Measurements from ENCODE around the gene THBS4.

The THBS4 gene

DNA sequence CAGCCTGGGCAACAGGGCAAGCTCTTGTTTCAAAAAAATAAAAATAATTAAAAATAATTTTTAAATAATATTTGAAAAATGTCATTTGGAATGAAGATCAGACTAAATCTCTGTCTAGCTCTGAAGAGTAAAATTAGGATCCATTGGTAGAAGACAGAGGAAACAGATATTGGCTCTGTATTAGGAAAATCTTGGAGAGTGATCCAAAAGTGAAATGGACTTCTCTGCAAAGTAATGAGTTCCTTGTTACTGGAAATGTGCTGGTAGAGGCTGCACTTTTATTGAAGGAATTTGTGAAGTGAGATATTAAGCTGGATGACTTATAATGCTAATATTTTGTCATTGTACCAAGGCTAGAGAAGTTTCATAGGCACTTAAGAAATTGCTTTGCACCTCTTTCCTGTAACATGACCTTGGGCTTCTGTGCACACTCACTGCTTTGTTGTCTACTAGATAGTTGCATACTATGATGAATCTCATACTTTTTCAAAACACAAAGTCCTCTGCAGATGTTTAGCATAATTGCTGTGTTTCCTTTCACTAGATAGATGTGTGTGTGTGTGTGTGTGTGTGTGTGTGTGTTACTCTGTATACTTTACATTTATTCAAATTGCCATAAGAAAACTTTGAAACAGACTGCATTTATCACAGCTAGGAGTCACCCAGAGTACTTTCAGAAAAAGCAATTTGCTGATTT, 13.1 kb downstream of the THBS4 start:
- Histone ChIP-seq H3K4me3 (ENCODE audit: low read length) (no peak overlapping the region), H3K27me3 (ENCODE audit: insufficient read depth, low read length) (no peaks in the 10 kb centered on the region)

DNA sequence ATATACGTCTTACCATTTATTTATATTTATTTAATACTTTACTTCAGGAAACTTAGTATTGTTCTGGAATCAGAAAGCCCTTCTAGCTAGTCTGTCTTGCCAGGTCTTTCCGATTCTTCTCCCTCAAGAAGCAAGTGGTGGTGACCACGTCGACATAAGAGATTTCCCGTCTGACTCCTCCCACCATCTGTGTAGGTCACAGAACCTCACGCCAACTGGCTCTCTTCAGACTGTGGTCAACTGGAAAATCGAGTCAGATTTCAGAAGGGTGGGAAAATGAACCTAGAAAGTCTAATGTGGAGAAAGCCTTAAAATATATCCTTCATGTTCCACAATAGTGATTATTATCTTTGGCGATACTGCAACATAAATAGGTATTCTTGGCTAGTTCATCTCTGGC, 17.3 kb downstream of the THBS4 start:
- 94% methylated on average over 8 of the region's 8 CpGs for WGBS

More for the DNA sequence above, 13.1 kb downstream of the THBS4 start:
- H3K9ac ChIP-seq (ENCODE audit: low read depth, low read length), result no peak overlapping the region
- no peak overlapping the region for H3K27ac ChIP-seq (ENCODE audit: low read depth, low read length)
- no peaks in the 10 kb centered on the region for H3K9me3 ChIP-seq (ENCODE audit: insufficient read depth, low read depth, low read length)
- H3K4me1 ChIP-seq (ENCODE audit: insufficient read depth, low read length), result no peaks in the 10 kb centered on the region
- no peaks in the 10 kb centered on the region for H3K36me3 ChIP-seq (ENCODE audit: insufficient read depth, low read length)

DNA sequence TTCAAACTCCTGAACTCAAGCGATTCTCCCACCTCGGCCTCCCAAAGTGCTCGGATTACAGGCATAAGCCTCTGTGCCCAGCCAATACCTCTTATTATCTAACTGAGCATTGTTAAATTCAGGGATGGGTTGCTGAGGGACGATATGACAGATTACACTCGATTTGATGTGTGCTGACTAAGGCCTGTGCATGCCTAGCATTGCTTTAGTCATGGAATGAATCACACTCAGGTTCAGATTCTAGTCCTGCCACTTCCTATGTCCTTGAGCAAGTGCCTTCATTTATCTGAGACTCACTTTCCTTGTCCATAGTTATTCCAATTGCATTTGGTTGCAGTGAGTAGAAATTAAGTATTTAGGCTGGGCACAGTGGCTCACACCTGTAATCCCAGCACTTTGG, 19.5 kb downstream of the THBS4 start:
- no peaks in the 10 kb centered on the region for H3K9me3 ChIP-seq (ENCODE audit: insufficient read depth, low read depth, low read length)
- no peaks in the 10 kb centered on the region for H3K36me3 ChIP-seq (ENCODE audit: insufficient read depth, low read length)
- peaks cover 3% of the 10 kb centered on the region; the same call in 1 of the 2 replicates for H3K4me1 ChIP-seq (ENCODE audit: insufficient read depth, low read length)
- no peak overlapping the region for H3K27ac ChIP-seq (ENCODE audit: low read depth, low read length)
- H3K9ac ChIP-seq (ENCODE audit: low read depth, low read length), result no peak overlapping the region
- H3K4me3 ChIP-seq (ENCODE audit: low read length), result no peak overlapping the region
- WGBS, result 94% methylated on average over 5 of the region's 5 CpGs
- H3K27me3 ChIP-seq (ENCODE audit: insufficient read depth, low read length), result no peaks in the 10 kb centered on the region

More for the DNA sequence above, 17.3 kb downstream of the THBS4 start:
- Histone ChIP-seq H3K36me3 (ENCODE audit: insufficient read depth, low read length) (no peaks in the 10 kb centered on the region), H3K4me1 (ENCODE audit: insufficient read depth, low read length) (peaks cover 3% of the 10 kb centered on the region; the same call in 1 of the 2 replicates), H3K4me3 (ENCODE audit: low read length) (no peak overlapping the region), H3K27ac (ENCODE audit: low read depth, low read length) (no peak overlapping the region), H3K9ac (ENCODE audit: low read depth, low read length) (no peak overlapping the region), H3K27me3 (ENCODE audit: insufficient read depth, low read length) (no peaks in the 10 kb centered on the region), H3K9me3 (ENCODE audit: insufficient read depth, low read depth, low read length) (no peaks in the 10 kb centered on the region)

DNA sequence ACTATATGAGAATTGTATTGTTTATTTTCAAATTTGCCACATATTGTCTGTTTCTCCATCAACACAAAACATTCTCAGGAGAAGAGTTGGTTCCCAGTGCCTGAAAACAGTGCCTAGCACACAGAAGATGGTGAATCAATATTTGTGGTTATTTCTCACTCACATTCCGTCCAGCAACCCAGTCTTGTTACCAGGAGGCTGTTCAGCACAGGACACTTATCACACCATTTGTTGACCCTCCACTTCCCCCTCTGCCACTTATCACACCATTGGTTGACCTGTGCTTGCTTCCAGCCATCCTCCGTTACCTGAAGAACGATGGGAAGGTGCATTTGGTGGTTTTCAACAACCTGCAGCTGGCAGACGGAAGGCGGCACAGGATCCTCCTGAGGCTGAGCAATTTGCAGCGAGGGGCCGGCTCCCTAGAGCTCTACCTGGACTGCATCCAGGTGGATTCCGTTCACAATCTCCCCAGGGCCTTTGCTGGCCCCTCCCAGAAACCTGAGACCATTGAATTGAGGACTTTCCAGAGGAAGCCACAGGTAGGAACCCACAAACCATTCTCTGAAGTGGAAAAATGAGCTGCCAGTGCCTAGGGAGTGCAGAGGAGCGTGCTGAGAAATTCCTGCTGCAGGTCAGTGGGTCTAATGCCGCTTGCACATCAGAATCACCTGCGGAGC, 20.5 kb downstream of the THBS4 start:
- Histone ChIP-seq H3K9ac (ENCODE audit: low read depth, low read length) (no peak overlapping the region), H3K4me1 (ENCODE audit: insufficient read depth, low read length) (peaks cover 3% of the 10 kb centered on the region; the same call in 1 of the 2 replicates), H3K27me3 (ENCODE audit: insufficient read depth, low read length) (no peaks in the 10 kb centered on the region), H3K4me3 (ENCODE audit: low read length) (no peak overlapping the region), H3K9me3 (ENCODE audit: insufficient read depth, low read depth, low read length) (no peaks in the 10 kb centered on the region), H3K36me3 (ENCODE audit: insufficient read depth, low read length) (no peaks in the 10 kb centered on the region), H3K27ac (ENCODE audit: low read depth, low read length) (no peak overlapping the region)
- 82% methylated on average over 11 of the region's 11 CpGs for WGBS

DNA sequence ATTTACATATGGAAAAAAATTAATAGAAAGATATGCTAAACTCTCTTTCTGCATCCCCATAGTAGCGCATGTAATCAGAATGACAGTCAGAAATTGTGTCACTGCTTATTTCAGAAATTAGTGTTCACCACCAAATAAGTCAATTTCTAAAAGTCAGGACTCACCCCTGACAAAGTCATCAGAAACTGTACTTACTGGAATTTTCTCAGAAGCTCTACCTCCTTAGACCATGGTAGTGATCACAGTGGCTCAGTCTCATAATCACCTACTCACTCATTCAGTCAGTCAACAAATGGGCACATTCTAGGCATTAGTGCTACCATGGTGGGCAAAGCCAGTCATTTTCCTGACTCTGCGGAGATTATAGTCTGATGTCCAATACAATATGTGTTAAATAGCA, 22.0 kb downstream of the THBS4 start:
- 88% methylated on average over 2 of the region's 2 CpGs for WGBS
- no peaks in the 10 kb centered on the region for H3K27me3 ChIP-seq (ENCODE audit: insufficient read depth, low read length)
- no peak overlapping the region for H3K9ac ChIP-seq (ENCODE audit: low read depth, low read length)
- no peaks in the 10 kb centered on the region for H3K9me3 ChIP-seq (ENCODE audit: insufficient read depth, low read depth, low read length)
- no peak overlapping the region for H3K27ac ChIP-seq (ENCODE audit: low read depth, low read length)
- no peaks in the 10 kb centered on the region for H3K36me3 ChIP-seq (ENCODE audit: insufficient read depth, low read length)
- peaks cover 3% of the 10 kb centered on the region; the same call in 1 of the 2 replicates for H3K4me1 ChIP-seq (ENCODE audit: insufficient read depth, low read length)
- H3K4me3 ChIP-seq (ENCODE audit: low read length), result no peak overlapping the region

DNA sequence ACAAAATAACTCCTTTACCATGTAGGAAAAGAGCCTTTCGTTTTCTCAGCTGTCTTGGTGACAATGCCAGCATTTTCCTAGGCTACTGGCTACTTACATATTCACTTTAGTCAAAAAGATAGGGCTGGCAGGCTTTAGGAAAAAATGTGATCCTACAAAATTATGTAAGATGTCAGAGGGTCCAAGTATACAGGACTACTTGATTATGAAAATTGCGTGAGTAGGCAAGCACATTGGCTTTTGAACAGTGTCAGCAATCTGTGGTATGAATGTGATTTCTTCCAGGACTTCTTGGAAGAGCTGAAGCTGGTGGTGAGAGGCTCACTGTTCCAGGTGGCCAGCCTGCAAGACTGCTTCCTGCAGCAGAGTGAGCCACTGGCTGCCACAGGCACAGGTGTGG, 22.8 kb downstream of the THBS4 start:
- no peaks in the 10 kb centered on the region for H3K9me3 ChIP-seq (ENCODE audit: insufficient read depth, low read depth, low read length)
- peaks cover 3% of the 10 kb centered on the region; the same call in 1 of the 2 replicates for H3K4me1 ChIP-seq (ENCODE audit: insufficient read depth, low read length)
- H3K9ac ChIP-seq (ENCODE audit: low read depth, low read length), result no peak overlapping the region
- WGBS, result 96% methylated on average over 2 of the region's 2 CpGs
- H3K27ac ChIP-seq (ENCODE audit: low read depth, low read length), result no peak overlapping the region
- H3K27me3 ChIP-seq (ENCODE audit: insufficient read depth, low read length), result no peaks in the 10 kb centered on the region
- H3K4me3 ChIP-seq (ENCODE audit: low read length), result no peak overlapping the region
- no peaks in the 10 kb centered on the region for H3K36me3 ChIP-seq (ENCODE audit: insufficient read depth, low read length)

DNA sequence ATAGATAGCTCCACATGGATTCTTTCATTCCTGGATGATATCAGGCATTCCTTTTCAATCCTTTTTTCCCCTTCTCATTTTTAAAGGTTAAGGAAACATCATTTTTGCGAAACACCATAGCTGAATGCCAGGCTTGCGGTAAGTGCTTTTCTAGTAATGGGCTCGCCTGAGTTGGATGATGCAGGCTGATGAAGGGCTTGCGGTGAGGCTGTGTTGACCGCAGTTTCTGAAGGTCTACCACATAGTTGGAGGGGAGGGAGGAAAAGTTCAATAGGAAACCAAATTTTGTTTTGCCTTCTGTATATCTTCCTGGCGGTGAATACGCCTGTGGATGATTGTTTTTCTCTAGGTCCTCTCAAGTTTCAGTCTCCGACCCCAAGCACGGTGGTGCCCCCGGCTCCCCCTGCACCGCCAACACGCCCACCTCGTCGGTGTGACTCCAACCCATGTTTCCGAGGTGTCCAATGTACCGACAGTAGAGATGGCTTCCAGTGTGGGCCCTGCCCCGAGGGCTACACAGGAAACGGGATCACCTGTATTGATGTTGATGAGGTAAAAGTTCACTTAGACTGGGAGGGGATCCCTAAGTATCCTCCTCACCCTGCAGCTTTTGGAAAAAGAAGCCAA, 24.3 kb downstream of the THBS4 start:
- no peak overlapping the region for H3K27ac ChIP-seq (ENCODE audit: low read depth, low read length)
- peaks cover 3% of the 10 kb centered on the region; the same call in 1 of the 2 replicates for H3K4me1 ChIP-seq (ENCODE audit: insufficient read depth, low read length)
- 96% methylated on average over 18 of the region's 18 CpGs for WGBS
- H3K4me3 ChIP-seq (ENCODE audit: low read length), result no peak overlapping the region
- no peak overlapping the region for H3K9ac ChIP-seq (ENCODE audit: low read depth, low read length)
- no peaks in the 10 kb centered on the region for H3K27me3 ChIP-seq (ENCODE audit: insufficient read depth, low read length)
- H3K36me3 ChIP-seq (ENCODE audit: insufficient read depth, low read length), result no peaks in the 10 kb centered on the region
- H3K9me3 ChIP-seq (ENCODE audit: insufficient read depth, low read depth, low read length), result no peaks in the 10 kb centered on the region

DNA sequence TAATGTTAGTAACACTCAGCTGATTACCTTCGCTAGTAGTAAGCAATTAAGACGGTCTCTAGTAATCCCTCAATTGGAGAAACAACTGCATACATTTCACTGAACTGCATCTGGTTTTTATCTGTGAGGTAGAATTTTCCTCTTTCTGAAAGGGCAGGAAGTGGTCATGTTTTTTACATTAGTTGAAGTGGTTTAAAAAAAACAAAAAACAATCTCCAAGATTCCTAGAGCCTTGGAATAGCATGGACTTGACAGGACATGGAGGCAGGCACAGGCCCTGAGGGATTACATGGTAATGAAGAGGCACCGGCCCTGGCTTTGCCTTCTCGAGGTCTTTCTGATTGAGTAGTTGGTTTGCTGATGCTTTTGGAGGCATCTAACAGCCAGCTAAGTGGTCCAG, 25.8 kb downstream of the THBS4 start:
- H3K27me3 ChIP-seq (ENCODE audit: insufficient read depth, low read length), result no peaks in the 10 kb centered on the region
- no peak overlapping the region for H3K9ac ChIP-seq (ENCODE audit: low read depth, low read length)
- 0 out of 2 replicates have a peak, but pooled peaks cover 8% of the 10 kb centered on the region for H3K4me1 ChIP-seq (ENCODE audit: insufficient read depth, low read length)
- WGBS, result 92% methylated on average over 4 of the region's 4 CpGs
- no peaks in the 10 kb centered on the region for H3K36me3 ChIP-seq (ENCODE audit: insufficient read depth, low read length)
- no peak overlapping the region for H3K27ac ChIP-seq (ENCODE audit: low read depth, low read length)
- H3K9me3 ChIP-seq (ENCODE audit: insufficient read depth, low read depth, low read length), result no peaks in the 10 kb centered on the region
- H3K4me3 ChIP-seq (ENCODE audit: low read length), result no peak overlapping the region

DNA sequence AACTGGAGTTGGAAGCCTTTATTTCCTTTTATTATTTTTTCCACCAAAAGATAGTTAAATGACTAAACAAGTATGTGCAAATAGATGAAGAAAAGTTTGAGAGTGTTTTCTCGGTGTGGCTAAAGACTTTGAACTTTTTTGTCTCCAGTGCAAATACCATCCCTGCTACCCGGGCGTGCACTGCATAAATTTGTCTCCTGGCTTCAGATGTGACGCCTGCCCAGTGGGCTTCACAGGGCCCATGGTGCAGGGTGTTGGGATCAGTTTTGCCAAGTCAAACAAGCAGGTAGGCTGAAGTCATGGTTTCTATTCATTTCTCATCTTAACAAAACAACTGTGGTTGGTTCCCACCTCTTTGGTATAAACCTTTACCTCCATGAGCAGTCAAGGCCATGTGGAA, 26.4 kb downstream of the THBS4 start:
- H3K36me3 ChIP-seq (ENCODE audit: insufficient read depth, low read length), result no peaks in the 10 kb centered on the region
- 0 out of 2 replicates have a peak, but pooled peaks cover 8% of the 10 kb centered on the region for H3K4me1 ChIP-seq (ENCODE audit: insufficient read depth, low read length)
- no peaks in the 10 kb centered on the region for H3K27me3 ChIP-seq (ENCODE audit: insufficient read depth, low read length)
- H3K27ac ChIP-seq (ENCODE audit: low read depth, low read length), result no peak overlapping the region
- H3K9ac ChIP-seq (ENCODE audit: low read depth, low read length), result no peak overlapping the region
- no peaks in the 10 kb centered on the region for H3K9me3 ChIP-seq (ENCODE audit: insufficient read depth, low read depth, low read length)
- H3K4me3 ChIP-seq (ENCODE audit: low read length), result no peak overlapping the region
- 93% methylated on average over 4 of the region's 4 CpGs for WGBS

DNA sequence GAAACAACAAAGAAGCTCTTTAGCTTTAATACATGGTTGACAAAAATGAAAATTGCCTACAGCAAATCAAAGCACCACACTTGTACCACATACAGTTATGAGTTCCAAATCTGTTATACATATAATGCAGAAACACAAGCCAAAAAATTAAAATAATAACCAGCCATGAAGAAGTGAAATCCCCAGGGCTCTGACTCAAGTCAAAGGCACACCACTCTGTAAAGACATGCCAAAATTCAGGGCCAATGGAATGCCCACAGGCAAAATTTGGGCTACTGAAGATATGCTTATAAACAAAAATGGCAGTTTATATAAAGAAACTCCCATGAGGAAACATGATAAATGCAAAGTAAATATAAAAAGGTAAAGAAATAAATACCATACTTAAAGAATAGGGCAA, 29.0 kb downstream of the THBS4 start:
- Histone ChIP-seq H3K27me3 (ENCODE audit: insufficient read depth, low read length) (no peaks in the 10 kb centered on the region), H3K36me3 (ENCODE audit: insufficient read depth, low read length) (no peaks in the 10 kb centered on the region), H3K9me3 (ENCODE audit: insufficient read depth, low read depth, low read length) (no peaks in the 10 kb centered on the region), H3K27ac (ENCODE audit: low read depth, low read length) (no peak overlapping the region), H3K4me1 (ENCODE audit: insufficient read depth, low read length) (0 out of 2 replicates have a peak, but pooled peaks cover 8% of the 10 kb centered on the region), H3K9ac (ENCODE audit: low read depth, low read length) (no peak overlapping the region), H3K4me3 (ENCODE audit: low read length) (no peak overlapping the region)

DNA sequence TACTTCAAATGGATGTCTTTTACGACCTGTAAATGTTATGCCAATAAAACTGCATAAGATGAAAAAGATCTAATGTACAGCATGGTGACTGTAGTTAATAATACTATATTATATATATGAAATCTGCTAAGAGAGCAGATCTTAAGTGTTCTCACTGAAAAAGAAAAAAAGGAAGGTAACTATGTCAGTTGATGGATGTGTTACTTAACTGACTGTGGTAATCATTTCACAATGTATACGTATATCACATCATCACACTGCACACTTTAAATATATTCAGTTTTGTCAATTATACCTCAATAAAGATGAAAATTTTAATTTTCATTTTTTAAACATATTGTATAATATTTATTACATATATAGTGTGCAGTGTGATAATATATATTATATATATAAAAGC, 31.9 kb downstream of the THBS4 start:
- Histone ChIP-seq H3K4me3 (ENCODE audit: low read length) (no peak overlapping the region), H3K9me3 (ENCODE audit: insufficient read depth, low read depth, low read length) (no peaks in the 10 kb centered on the region), H3K27me3 (ENCODE audit: insufficient read depth, low read length) (no peaks in the 10 kb centered on the region), H3K4me1 (ENCODE audit: insufficient read depth, low read length) (0 out of 2 replicates have a peak, but pooled peaks cover 8% of the 10 kb centered on the region), H3K36me3 (ENCODE audit: insufficient read depth, low read length) (no peaks in the 10 kb centered on the region), H3K9ac (ENCODE audit: low read depth, low read length) (no peak overlapping the region), H3K27ac (ENCODE audit: low read depth, low read length) (no peak overlapping the region)
- no CpG with 5 or more reads among the region's 2 CpGs for whole genome bisulfite sequencing

All from HUES64 (cell line).